Activated CD4-positive, CD25-positive, alpha-beta regulatory T cell treated with anti-CD3 and anti-CD28 coated beads, Interleukin-2, amount 50 U/mL, for 24 hours (primary cell): ENCODE measurements around the gene ASS1.
"Not testable (repeated sequence)": the region's sequence is repeated elsewhere in the genome, so short reads cannot be mapped to it uniquely, and the experiment has no call there.

Experiments used
- ATAC-seq, 2 donors: fragments of 150-1000 bp; cut with Tn5 transposase; one replicate each; pipeline ENCODE4 v1.10.0; 2021; ENCODE audit warnings: mild to moderate bottlenecking in 1 of 2, moderate library complexity in 1 of 2

Gene ASS1

GRCh38 chr9:130444565-130445221 is at the start of gene ASS1:
Gene ASS1 (plus strand): TSS chr9:130444961. CDS start chr9:130452229, 7,268 bp downstream.
- ATAC-seq: peak; percentile 57 to 75

GRCh38 chr9:130395810-130396435 is 48.8 kb upstream of the ASS1 start:
- ATAC-seq: no peak

GRCh38 chr9:130396581-130396980 is 48.2 kb upstream of the ASS1 start:
- no peak for ATAC-seq

- ATAC-seq: no peak
These were observed 46.1 kb upstream of the ASS1 start for GRCh38 chr9:130398487-130399240.

GRCh38 chr9:130399768-130400167 is 45.0 kb upstream of the ASS1 start:
- no peak for ATAC-seq

GRCh38 chr9:130400870-130401269 is 43.9 kb upstream of the ASS1 start:
- ATAC-seq: no peak

- ATAC-seq: not testable (repeated sequence)
These were observed 43.0 kb upstream of the ASS1 start for GRCh38 chr9:130401742-130402141.

GRCh38 chr9:130402243-130402642 is 42.5 kb upstream of the ASS1 start:
- ATAC-seq: no peak

GRCh38 chr9:130402645-130403440 is 41.9 kb upstream of the ASS1 start:
- ATAC-seq: no peak

GRCh38 chr9:130405657-130406257 is 39.0 kb upstream of the ASS1 start:
- ATAC-seq: no peak

- no peak for ATAC-seq
These were observed 38.4 kb upstream of the ASS1 start for GRCh38 chr9:130406278-130406895.

GRCh38 chr9:130407916-130408663 is 36.7 kb upstream of the ASS1 start:
- ATAC-seq: no peak

- ATAC-seq: no peak
These were observed 36.1 kb upstream of the ASS1 start for GRCh38 chr9:130408669-130409068.

GRCh38 chr9:130409246-130409645 is 35.5 kb upstream of the ASS1 start:
- ATAC-seq: no peak

- ATAC-seq: no peak
These were observed 34.3 kb upstream of the ASS1 start for GRCh38 chr9:130410443-130410842.

GRCh38 chr9:130411566-130411915 is 33.2 kb upstream of the ASS1 start:
- no peak for ATAC-seq

- ATAC-seq: no peak
These were observed 30.6 kb upstream of the ASS1 start for GRCh38 chr9:130414081-130414731.

GRCh38 chr9:130414910-130415746 is 29.6 kb upstream of the ASS1 start:
- no peak for ATAC-seq

GRCh38 chr9:130417602-130418001 is 27.2 kb upstream of the ASS1 start:
- ATAC-seq: no peak

- no peak for ATAC-seq
These were observed 26.0 kb upstream of the ASS1 start for GRCh38 chr9:130418776-130419175.
